WERI-Rb-1 (cell line): ENCODE measurements around the gene LY86.

ENCODE experiments used
- DNase-seq: peaks from one replicate; pipeline ENCODE4 v3.0.0-alpha.2; 2020
- H3K27ac ChIP-seq: fragments of 250-450 bp; sonication (Bioruptor Pico); 2 replicates; pipeline ENCODE4 v1.5.1; 2020; ENCODE audit warnings: mild to moderate bottlenecking, moderate library complexity
- H3K27me3 ChIP-seq: fragments of 250-450 bp; sonication (Bioruptor Pico); 2 replicates; pipeline ENCODE4 v1.5.1; 2021; ENCODE audit warnings: mild to moderate bottlenecking, low read depth, moderate library complexity; ENCODE audit not compliant: insufficient read depth, severe bottlenecking
- H3K36me3 ChIP-seq: fragments of 250-450 bp; sonication (Bioruptor Pico); 2 replicates; pipeline ENCODE4 v1.5.1; 2020; ENCODE audit warnings: mild to moderate bottlenecking, moderate library complexity
- H3K4me3 ChIP-seq: 2 replicates; pipeline ENCODE4 v1.5.1; 2011; ENCODE audit warnings: low read depth, mild to moderate bottlenecking, control low read depth, low read length
- H3K9me3 ChIP-seq: fragments of 250-450 bp; sonication (Bioruptor Pico); 2 replicates; pipeline ENCODE4 v1.5.1; 2021; ENCODE audit warnings: mild to moderate bottlenecking, moderate library complexity; ENCODE audit not compliant: severe bottlenecking
- TF ChIP-seq, protein P1 (sequence below): IDR thresholded peaks from 2 replicates; pipeline ENCODE4 v1.5.1; 2011; ENCODE audit warnings: low read depth, mild to moderate bottlenecking, control low read depth, inconsistent platforms, low read length

LY86 gene

DNA sequence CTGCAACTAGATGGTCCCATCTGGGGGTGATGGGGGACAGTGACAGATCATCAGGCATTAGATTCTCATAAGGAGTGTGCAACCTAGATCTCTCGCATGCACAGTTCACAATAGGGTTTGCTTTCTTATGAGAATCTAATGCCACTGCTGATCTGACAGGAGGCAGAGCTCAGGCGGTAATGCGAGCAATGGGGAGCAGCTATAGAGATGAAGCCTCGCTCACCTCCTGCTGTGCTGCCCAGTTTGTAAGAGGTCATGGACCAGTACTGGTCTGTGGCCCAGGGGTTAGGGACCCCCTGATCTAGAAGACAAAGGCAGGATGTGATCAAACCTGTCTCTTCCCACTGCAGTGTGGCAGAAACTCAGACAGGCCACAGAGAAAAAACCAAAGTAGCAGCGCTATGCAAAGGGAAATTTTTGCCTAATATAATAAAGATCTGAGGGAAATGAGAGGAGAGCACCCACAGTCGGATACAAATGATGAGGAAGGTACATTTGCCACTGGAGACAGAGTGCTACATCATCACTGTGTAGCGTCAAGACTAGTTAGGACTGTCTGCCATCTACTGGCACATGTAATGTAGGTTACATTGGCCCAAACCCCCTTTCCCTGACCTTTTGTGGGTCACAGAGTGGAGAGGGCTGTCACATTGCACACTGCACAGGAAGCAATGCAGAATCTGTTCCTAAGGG lies 4.1 kb upstream of the LY86 start:
- TF ChIP-seq, protein P1, sequence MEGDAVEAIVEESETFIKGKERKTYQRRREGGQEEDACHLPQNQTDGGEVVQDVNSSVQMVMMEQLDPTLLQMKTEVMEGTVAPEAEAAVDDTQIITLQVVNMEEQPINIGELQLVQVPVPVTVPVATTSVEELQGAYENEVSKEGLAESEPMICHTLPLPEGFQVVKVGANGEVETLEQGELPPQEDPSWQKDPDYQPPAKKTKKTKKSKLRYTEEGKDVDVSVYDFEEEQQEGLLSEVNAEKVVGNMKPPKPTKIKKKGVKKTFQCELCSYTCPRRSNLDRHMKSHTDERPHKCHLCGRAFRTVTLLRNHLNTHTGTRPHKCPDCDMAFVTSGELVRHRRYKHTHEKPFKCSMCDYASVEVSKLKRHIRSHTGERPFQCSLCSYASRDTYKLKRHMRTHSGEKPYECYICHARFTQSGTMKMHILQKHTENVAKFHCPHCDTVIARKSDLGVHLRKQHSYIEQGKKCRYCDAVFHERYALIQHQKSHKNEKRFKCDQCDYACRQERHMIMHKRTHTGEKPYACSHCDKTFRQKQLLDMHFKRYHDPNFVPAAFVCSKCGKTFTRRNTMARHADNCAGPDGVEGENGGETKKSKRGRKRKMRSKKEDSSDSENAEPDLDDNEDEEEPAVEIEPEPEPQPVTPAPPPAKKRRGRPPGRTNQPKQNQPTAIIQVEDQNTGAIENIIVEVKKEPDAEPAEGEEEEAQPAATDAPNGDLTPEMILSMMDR = peak; percentile 41; the same call in 1 of the 2 replicates
- no peaks in the 10 kb centered on the region for H3K36me3 ChIP-seq
- no peak for DNase-seq
- no peaks in the 10 kb centered on the region for H3K9me3 ChIP-seq
- H3K27ac ChIP-seq = no peak overlapping the region
- no peaks in the 10 kb centered on the region for H3K27me3 ChIP-seq
- H3K4me3 ChIP-seq = no peak overlapping the region

DNA sequence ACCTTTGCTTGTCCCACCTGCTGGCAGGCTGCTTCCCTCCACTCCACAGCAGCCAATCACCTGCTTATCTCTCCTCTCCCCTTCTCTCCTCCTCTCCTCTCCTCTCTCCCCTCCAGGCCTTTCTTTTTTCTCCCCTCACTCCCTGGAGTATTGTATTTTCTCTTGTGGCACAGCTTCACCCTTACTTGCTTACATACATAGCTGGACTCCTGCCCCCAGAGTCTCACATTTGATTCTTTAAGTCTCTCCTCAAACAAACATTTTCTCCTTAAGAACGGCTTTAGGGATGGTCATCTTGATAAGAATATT lies 3.6 kb upstream of the LY86 start:
- Histone ChIP-seq H3K9me3 (no peaks in the 10 kb centered on the region), H3K27me3 (no peaks in the 10 kb centered on the region), H3K4me3 (no peak overlapping the region), H3K27ac (no peak overlapping the region), H3K36me3 (no peaks in the 10 kb centered on the region)
- TF ChIP-seq, protein P1 = no peak
- DNase-seq = no peak

DNA sequence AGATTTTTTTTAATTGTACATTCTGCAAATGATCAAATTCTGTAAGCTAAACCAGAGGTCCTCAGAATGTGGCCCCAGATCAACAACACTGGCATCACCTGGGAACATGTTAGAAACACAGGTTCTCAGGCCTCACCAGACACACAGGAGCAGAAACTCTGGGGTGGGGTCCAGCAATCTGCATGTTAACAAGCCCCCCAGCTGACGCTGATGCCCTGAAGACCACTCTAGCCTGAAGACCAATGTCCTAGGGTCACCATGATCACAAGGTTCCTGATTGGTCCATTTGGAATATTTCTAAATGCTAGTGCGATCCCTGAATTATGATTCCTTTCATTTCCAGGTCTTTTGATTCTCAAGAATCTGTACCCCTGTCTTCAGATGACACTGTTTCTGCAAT lies 2.4 kb upstream of the LY86 start:
- no peaks in the 10 kb centered on the region for H3K27me3 ChIP-seq
- no peaks in the 10 kb centered on the region for H3K9me3 ChIP-seq
- no peaks in the 10 kb centered on the region for H3K36me3 ChIP-seq
- TF ChIP-seq, protein P1 = no peak
- DNase-seq = no peak
- H3K27ac ChIP-seq = no peak overlapping the region
- H3K4me3 ChIP-seq = no peak overlapping the region

DNA sequence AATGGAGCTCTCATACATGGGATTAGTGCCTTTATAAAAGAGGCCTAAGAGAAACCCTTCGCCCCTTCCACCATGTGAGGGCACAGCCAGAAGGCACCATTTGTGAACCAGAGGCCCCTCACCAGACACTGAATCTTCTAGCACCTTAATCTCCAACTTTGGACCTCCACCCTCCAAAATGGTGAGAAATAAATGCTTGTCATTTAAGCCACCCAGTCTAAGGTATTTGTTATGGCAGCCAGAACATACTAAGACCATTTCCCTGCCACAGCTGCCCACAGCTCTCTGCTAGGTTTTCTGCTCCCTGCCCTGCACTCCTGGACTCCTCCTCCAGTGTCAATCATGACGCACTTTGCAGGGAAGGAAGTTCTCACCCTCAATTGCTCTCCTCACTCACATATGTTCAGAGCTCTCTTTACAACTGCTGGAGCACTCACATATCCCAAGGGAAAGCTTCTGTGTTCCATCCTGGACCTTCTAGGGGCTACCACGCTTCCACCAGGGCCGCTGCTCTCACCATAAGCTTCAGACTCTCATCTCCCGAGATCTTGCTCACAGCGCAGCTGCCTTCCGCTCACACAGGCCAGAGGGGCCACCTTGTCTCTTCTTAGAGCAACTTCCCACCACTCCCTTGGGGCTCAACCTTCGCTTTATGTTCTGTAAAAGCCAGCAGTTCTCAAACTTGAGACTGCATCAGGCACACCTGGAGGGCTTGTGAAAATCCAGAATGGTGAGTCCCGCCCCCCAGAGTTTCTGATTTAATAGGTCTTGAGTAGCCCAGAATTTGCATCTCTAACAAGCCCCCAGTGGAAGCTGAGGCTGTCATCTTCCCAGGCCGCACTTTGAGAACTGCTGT lies 1.6 kb upstream of the LY86 start:
- no peak for DNase-seq
- H3K9me3 ChIP-seq = no peaks in the 10 kb centered on the region
- no peaks in the 10 kb centered on the region for H3K27me3 ChIP-seq
- H3K36me3 ChIP-seq = no peaks in the 10 kb centered on the region
- TF ChIP-seq, protein P1 = no peak
- H3K4me3 ChIP-seq = no peak overlapping the region
- no peak overlapping the region for H3K27ac ChIP-seq

DNA sequence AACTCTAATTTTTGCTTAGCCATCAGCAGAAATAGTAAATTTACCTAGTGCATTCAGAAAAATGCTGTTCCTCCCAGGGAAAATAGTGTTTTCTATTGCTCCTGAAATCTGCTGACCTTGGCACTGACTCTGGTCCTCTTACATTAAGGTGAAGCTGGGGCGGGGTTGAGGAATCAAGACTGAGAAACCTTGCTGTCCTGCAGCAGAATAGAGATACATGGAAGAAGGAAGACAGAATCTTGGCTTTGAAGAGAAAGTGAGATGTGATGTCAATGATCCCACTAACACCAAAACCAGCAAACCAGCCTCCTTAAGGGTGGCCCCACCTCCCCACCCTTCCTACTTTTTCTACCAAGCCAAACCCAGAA lies 840 bp upstream of the LY86 start:
- no peaks in the 10 kb centered on the region for H3K36me3 ChIP-seq
- H3K27me3 ChIP-seq = no peaks in the 10 kb centered on the region
- TF ChIP-seq, protein P1 = no peak
- no peak overlapping the region for H3K4me3 ChIP-seq
- DNase-seq = no peak
- H3K9me3 ChIP-seq = no peaks in the 10 kb centered on the region
- H3K27ac ChIP-seq = no peak overlapping the region
